Measurements from ENCODE around the gene VASP.

Gene VASP

GRCh38 chr19:45492137-45492626 is 15.1 kb upstream of the VASP start:
- DNase-seq (ENCODE audit: low read depth) = no peak
- no peak overlapping the region for H3K4me3 ChIP-seq (ENCODE audit: low read depth, low read length)
- no peak for TF ChIP-seq CTCF (IDR thresholded peaks at IDR 0.05; ENCODE audit: control insufficient read depth, extremely low read depth, insufficient read depth)

GRCh38 chr19:45492627-45493470 is 14.4 kb upstream of the VASP start:
- no peak for DNase-seq (ENCODE audit: low read depth)
- H3K4me3 ChIP-seq (ENCODE audit: low read depth, low read length) = no peak overlapping the region
- TF ChIP-seq CTCF (IDR thresholded peaks at IDR 0.05; ENCODE audit: control insufficient read depth, extremely low read depth, insufficient read depth) = no peak

GRCh38 chr19:45494261-45494916 is 12.9 kb upstream of the VASP start:
- no peak for TF ChIP-seq CTCF (IDR thresholded peaks at IDR 0.05; ENCODE audit: control insufficient read depth, extremely low read depth, insufficient read depth)
- H3K4me3 ChIP-seq (ENCODE audit: low read depth, low read length) = no peak overlapping the region
- DNase-seq (ENCODE audit: low read depth) = no peak

DNA sequence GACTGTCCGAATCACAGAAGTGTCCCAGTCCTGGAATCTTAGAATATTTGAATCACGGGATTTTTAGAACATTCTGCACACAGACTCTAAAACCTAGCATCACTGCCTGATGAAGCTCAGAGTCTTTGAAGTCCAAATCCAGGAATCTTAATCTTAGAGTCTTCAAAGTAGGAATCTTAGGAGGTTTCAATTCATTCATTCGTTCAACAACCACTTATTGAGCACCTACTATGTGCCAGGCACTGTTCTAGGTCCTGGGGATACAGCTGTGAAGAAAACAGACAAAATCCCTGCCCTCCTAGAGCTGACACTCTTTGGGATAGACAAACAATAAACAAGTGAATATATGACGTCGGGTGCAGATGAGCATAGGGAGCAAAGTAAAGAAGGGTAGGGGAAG is 12.1 kb upstream of the VASP start:
- DNase-seq (ENCODE audit: low read depth) = no peak
- no peak overlapping the region for H3K4me3 ChIP-seq (ENCODE audit: low read depth, low read length)
- TF ChIP-seq CTCF (IDR thresholded peaks at IDR 0.05; ENCODE audit: control insufficient read depth, extremely low read depth, insufficient read depth) = no peak

GRCh38 chr19:45496349-45496953 is 10.8 kb upstream of the VASP start:
- H3K4me3 ChIP-seq (ENCODE audit: low read depth, low read length) = peak overlapping the region; percentile 53
- no peak for TF ChIP-seq CTCF (IDR thresholded peaks at IDR 0.05; ENCODE audit: control insufficient read depth, extremely low read depth, insufficient read depth)
- DNase-seq (ENCODE audit: low read depth) = no peak

- no peak for TF ChIP-seq CTCF (IDR thresholded peaks at IDR 0.05; ENCODE audit: control insufficient read depth, extremely low read depth, insufficient read depth)
- H3K4me3 ChIP-seq (ENCODE audit: low read depth, low read length) = no peak overlapping the region
- DNase-seq (ENCODE audit: low read depth) = no peak
Observed at GRCh38 chr19:45497791-45498190, 9.5 kb upstream of the VASP start.

Measured in LNCaP clone FGC (cell line).